Gastrocnemius medialis (tissue), 4 donors: ENCODE results near the gene CAV2. TPM values are rescaled to one million over a fixed set of nuclear protein-coding genes. Genes with fewer than 3 reads are reported as not detected.
A peak's percentile ranks its signal among the peaks of the same experiment; 100 is the strongest.

Experiments used
- ATAC-seq, 2 donors: fragments of 150-250 bp; one replicate each; pipeline ENCODE4 v1.9.1; 2016
- DNase-seq, 2 donors: peaks; one replicate each; pipeline ENCODE4 v3.0.0-alpha.2; 2019
- H3K27ac ChIP-seq, 4 donors: fragments of 200-600 bp; sonication (generic); 1 replicate in 1 of 4; 2 replicates in 3 of 4; pipeline ENCODE4 v1.5.1; 2016 to 2018; ENCODE audit warnings: mild to moderate bottlenecking in 2 of 4, moderate library complexity in 1 of 4
- H3K27me3 ChIP-seq, 3 donors: fragments of 200-600 bp; sonication (generic) in 2 of 3; 1 replicate in 1 of 3; 2 replicates in 2 of 3; pipeline versions ENCODE4 v1.5.1 to v1.6.0; 2016 to 2019; ENCODE audit warnings: mild to moderate bottlenecking in 1 of 3, moderate library complexity in 1 of 3
- H3K36me3 ChIP-seq, 2 donors: fragments of 200-600 bp; sonication (generic) in 1 of 2; one replicate each; pipeline ENCODE4 v1.5.1; 2017 to 2018
- H3K4me1 ChIP-seq, 2 donors: fragments of 200-600 bp; sonication (generic) in 1 of 2; one replicate each; pipeline ENCODE4 v1.5.1; 2016 to 2017; ENCODE audit warnings: mild to moderate bottlenecking in 2 of 2
- H3K4me3 ChIP-seq, 4 donors: fragments of 200-600 bp; sonication (generic) in 3 of 4; 1 replicate in 1 of 4; 2 replicates in 3 of 4; pipeline ENCODE4 v1.5.1; 2016 to 2019; ENCODE audit warnings: mild to moderate bottlenecking in 2 of 4
- H3K9me3 ChIP-seq, 3 donors: fragments of 200-600 bp; sonication (generic) in 2 of 3; 1 replicate in 1 of 3; 2 replicates in 2 of 3; pipeline ENCODE4 v1.5.1; 2016 to 2019
- CTCF ChIP-seq, 5 experiments: fragments of 450-650 bp in 3 of 5; fragments of 200-600 bp in 2 of 5; sonication (generic) in 2 of 5; IDR thresholded peaks in 4 of 5; conservative IDR thresholded peaks in 1 of 5; 1 replicate in 4 of 5; 2 replicates in 1 of 5; pipeline ENCODE4 v1.5.1; 2016 to 2019; ENCODE audit warnings: antibody characterized with exemption in 5 of 5, mild to moderate bottlenecking in 3 of 5, moderate library complexity in 3 of 5
- POLR2A ChIP-seq, 2 donors: fragments of 450-650 bp; IDR thresholded peaks; one replicate each; pipeline ENCODE4 v1.6.1; 2017; ENCODE audit warnings: antibody characterized with exemption in 2 of 2, mild to moderate bottlenecking in 2 of 2, moderate library complexity in 2 of 2
- in situ Hi-C, 4 donors: fragments of 200-750 bp; cut with MboI; loops; one replicate each; pipeline versions ENCODE4 v1.15.0 to v1.8.0; 2017; ENCODE audit warnings: low sequenced_read_pairs in 4 of 4
- intact Hi-C: fragments of 100-400 bp; cut with DNase I; formaldehyde crosslinking; loops from one replicate; pipeline ENCODE4 v1.15.1; 2023; ENCODE audit warnings: low total_unique reads
- total RNA-seq, 4 donors: library from RNA; depleted of rRNA; stranded (reverse); fragments of >200 nt; gene quantifications; one replicate each; pipeline versions ENCODE4 v1.1.0 to v1.2.3, GENCODE V29; 2016

Gene CAV2
- total RNA-seq, 4 donors from 2014 or later, result 12.7 to 26.2 (median 14.9) TPM

- Histone ChIP-seq H3K9me3 (no peaks in the 10 kb centered on the region), H3K36me3 (no peaks in the 10 kb centered on the region), H3K27ac (peak overlapping the region in 2 of 4 donors; percentile 13 to 18), H3K4me1 (peaks cover 9 to 14% of the 10 kb centered on the region in 2 donors), H3K27me3 (no peaks in the 10 kb centered on the region), H3K4me3 (no peak overlapping the region)
- intact Hi-C loops, result no loop called here
- in situ Hi-C loops, result no loop called here
- TF ChIP-seq CTCF (IDR thresholded peaks at IDR 0.05 in 4 of 5, conservative IDR thresholded peaks at IDR 0.05 in 1 of 5), result no peak
- TF ChIP-seq POLR2A (IDR thresholded peaks at IDR 0.05), result no peak
- ATAC-seq (peak; percentile 58 to 59), DNase-seq (peak in 1 of 2 donors; percentile 24)
These were observed 47.8 kb downstream of the CAV2 start for GRCh38 chr7:116547347-116547746.

DNA sequence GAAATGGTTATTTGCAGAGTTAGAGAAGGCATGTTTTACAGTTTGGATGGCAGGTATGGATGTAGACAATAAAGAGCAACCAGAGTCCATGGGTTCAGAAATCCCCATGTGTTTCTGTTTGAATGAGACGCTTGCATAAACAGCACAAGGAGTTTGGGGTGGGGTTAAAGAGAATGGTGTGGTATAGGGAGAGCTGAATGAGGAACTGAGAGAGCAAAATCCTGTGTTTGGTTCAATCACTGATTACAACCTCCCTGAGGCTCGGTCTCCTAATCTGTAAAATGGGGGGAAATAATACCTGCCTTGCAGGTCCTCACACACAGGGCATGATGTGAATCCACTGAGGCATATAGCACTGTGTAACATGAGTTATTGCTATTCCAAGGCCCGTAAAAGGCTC is 49.0 kb downstream of the CAV2 start:
- H3K9me3 ChIP-seq, result no peaks in the 10 kb centered on the region
- no peak overlapping the region for H3K4me3 ChIP-seq
- TF ChIP-seq CTCF (IDR thresholded peaks at IDR 0.05 in 4 of 5, conservative IDR thresholded peaks at IDR 0.05 in 1 of 5) (no peak), POLR2A (IDR thresholded peaks at IDR 0.05) (no peak)
- DNase-seq (no peak), ATAC-seq (no peak)
- peaks cover 10 to 17% of the 10 kb centered on the region in 2 donors for H3K4me1 ChIP-seq
- H3K27me3 ChIP-seq, result no peaks in the 10 kb centered on the region
- no peaks in the 10 kb centered on the region for H3K36me3 ChIP-seq
- intact Hi-C loops (no loop called here), in situ Hi-C loops (no loop called here)
- H3K27ac ChIP-seq, result peak overlapping the region in 2 of 4 donors; percentile 7 to 18

DNA sequence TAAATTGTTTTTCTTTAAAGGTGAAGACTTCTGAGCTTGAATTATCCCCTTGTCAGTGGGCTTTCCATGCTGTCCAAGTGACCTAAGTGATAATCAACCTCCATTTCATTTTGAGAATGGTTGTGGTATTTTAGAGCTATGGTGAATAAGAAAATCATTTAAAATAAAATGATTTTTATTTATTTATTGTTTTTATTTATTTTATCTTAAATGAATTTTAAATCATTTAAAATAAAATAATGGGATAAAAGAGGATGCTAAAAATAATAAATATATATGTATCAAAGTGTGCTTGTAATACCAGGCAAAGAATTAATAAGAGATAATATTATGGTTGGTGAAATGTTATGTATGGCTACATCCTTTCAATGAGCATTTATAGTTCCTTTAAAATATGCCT is 49.8 kb downstream of the CAV2 start:
- in situ Hi-C loops (no loop called here), intact Hi-C loops (no loop called here)
- no peak overlapping the region for H3K4me3 ChIP-seq
- no peaks in the 10 kb centered on the region for H3K9me3 ChIP-seq
- no peak for TF ChIP-seq CTCF (IDR thresholded peaks at IDR 0.05 in 4 of 5, conservative IDR thresholded peaks at IDR 0.05 in 1 of 5)
- TF ChIP-seq POLR2A (IDR thresholded peaks at IDR 0.05), result no peak
- no peak for DNase-seq
- peaks cover 12 to 24% of the 10 kb centered on the region in 2 donors for H3K4me1 ChIP-seq
- ATAC-seq, result no peak
- H3K36me3 ChIP-seq, result no peaks in the 10 kb centered on the region
- no peak overlapping the region for H3K27ac ChIP-seq
- H3K27me3 ChIP-seq, result no peaks in the 10 kb centered on the region

DNA sequence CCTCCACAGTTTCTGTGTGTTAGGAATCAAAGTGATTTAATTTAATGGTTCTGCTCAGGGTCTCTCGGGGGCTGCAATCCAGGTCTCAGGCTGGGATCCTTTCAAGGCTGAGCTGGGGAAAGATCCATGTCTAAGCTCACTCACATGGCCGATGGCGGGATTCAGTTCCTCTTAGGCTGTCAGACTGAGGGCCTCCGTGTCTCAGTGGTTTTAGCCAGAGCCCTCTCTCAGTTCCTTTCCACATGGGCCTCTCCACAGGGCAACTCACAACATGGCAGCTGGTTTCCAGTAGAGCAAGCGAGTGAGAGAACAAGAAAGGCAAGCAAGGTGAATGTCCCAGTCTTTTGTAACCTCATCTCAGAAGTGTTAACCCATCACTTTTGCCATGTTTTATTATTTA is 52.2 kb downstream of the CAV2 start:
- no peak for DNase-seq
- no peaks in the 10 kb centered on the region for H3K27me3 ChIP-seq
- in situ Hi-C loops (no loop called here), intact Hi-C loops (no loop called here)
- H3K4me1 ChIP-seq, result peaks cover 9 to 30% of the 10 kb centered on the region in 2 donors
- ATAC-seq, result no peak
- H3K9me3 ChIP-seq, result no peaks in the 10 kb centered on the region
- H3K4me3 ChIP-seq, result no peak overlapping the region
- no peaks in the 10 kb centered on the region for H3K36me3 ChIP-seq
- no peak for TF ChIP-seq CTCF (IDR thresholded peaks at IDR 0.05 in 4 of 5, conservative IDR thresholded peaks at IDR 0.05 in 1 of 5)
- TF ChIP-seq POLR2A (IDR thresholded peaks at IDR 0.05), result no peak
- peak overlapping the region in 2 of 4 donors; percentile 18 to 41 for H3K27ac ChIP-seq

DNA sequence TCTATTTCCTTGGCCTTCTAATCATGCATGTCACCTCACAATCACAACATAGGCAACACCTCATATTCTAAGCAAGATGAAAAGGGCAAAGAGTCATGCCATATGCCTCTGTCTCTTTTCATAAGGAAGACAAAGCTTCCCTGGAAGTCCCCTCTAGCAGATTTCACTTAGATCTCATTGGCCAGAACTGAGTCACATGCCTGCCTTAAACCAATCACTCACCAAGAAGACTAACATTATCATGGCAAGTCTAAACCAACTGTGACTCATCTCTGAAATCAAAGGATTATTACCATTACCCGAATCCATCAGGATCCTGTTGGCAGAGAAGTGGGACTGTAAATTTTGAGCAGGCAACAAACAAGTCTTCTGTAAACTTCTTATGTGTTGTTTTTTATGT is 53.1 kb downstream of the CAV2 start:
- H3K36me3 ChIP-seq, result no peaks in the 10 kb centered on the region
- peak overlapping the region; percentile 29 to 44 (median 35) for H3K27ac ChIP-seq

More for the DNA sequence above, 53.1 kb downstream of the CAV2 start:
- intact Hi-C loops (no loop called here), in situ Hi-C loops (no loop called here)
- DNase-seq, result no peak
- Histone ChIP-seq H3K4me1 (peaks cover 9 to 38% of the 10 kb centered on the region in 2 donors), H3K4me3 (no peak overlapping the region), H3K9me3 (no peaks in the 10 kb centered on the region), H3K27me3 (no peaks in the 10 kb centered on the region)
- no peak for TF ChIP-seq CTCF (IDR thresholded peaks at IDR 0.05 in 4 of 5, conservative IDR thresholded peaks at IDR 0.05 in 1 of 5)
- no peak for ATAC-seq
